PC-3 (cell line): ENCODE data around the gene TMEM223. TPM values are rescaled to one million over a fixed set of nuclear protein-coding genes. Genes with fewer than 3 reads are reported as not detected.

Experiments
- ATAC-seq: fragments of 200-7000 bp; cut with Tn5 transposase; 2 replicates; pipeline ENCODE4 v1.9.1; 2020; ENCODE audit warnings: mild to moderate bottlenecking, moderate library complexity
- BruUV-seq: library from RNA; stranded (reverse); fragments of 400-500 nt; replicated peaks from 2 replicates; lab custom pipeline; 2021; lab: Mats Ljungman, UMichigan
- CTCF ChIA-PET: fragments of 300-600 bp; sonication (Branson Sonifier 250); formaldehyde crosslinking; loops from one replicate; lab custom pipeline; 2022; ENCODE audit warnings: antibody characterized with exemption; lab: Charles Lee
- POLR2A ChIA-PET: fragments of 300-600 bp; sonication (Branson Sonifier 250); formaldehyde crosslinking; loops from one replicate; lab custom pipeline; 2022; ENCODE audit warnings: antibody characterized with exemption; ENCODE audit not compliant: unreplicated experiment; lab: Charles Lee
- DNase-seq: peaks from one replicate; pipeline ENCODE4 v3.0.0-alpha.2; 2015
- H2AFZ ChIP-seq: fragments of 300-600 bp; sonication (generic); 2 replicates; pipeline ENCODE4 v1.6.0; 2016; ENCODE audit warnings: antibody characterized with exemption, low read length
- H3F3A ChIP-seq: fragments of 300-600 bp; sonication (generic); one replicate; pipeline ENCODE4 v1.6.0; 2017; ENCODE audit warnings: antibody characterized with exemption, low read length, control low read depth, mild to moderate bottlenecking; ENCODE audit not compliant: unreplicated experiment
- H3K27ac ChIP-seq: fragments of 300-600 bp; sonication (generic); 2 replicates; pipeline ENCODE4 v1.5.1; 2016; ENCODE audit warnings: mild to moderate bottlenecking, low read length
- H3K27me3 ChIP-seq: fragments of 300-600 bp; sonication (generic); 2 replicates; pipeline ENCODE4 v1.6.1; 2016; ENCODE audit warnings: low read length, mixed read lengths
- H3K36me3 ChIP-seq: fragments of 300-600 bp; sonication (generic); 2 replicates; pipeline ENCODE4 v1.6.1; 2016; ENCODE audit warnings: low read depth, mixed run types, low read length, mixed read lengths
- H3K4me1 ChIP-seq: fragments of 300-600 bp; sonication (generic); 2 replicates; pipeline ENCODE4 v1.5.1; 2016; ENCODE audit warnings: low read length; ENCODE audit not compliant: insufficient read depth
- H3K4me2 ChIP-seq: fragments of 300-600 bp; sonication (generic); 2 replicates; pipeline ENCODE4 v1.6.0; 2016; ENCODE audit warnings: low read length
- H3K4me3 ChIP-seq: fragments of 300-600 bp; sonication (generic); 2 replicates; pipeline ENCODE4 v1.5.1; 2016; ENCODE audit warnings: mild to moderate bottlenecking, low read length, mixed read lengths
- H3K79me2 ChIP-seq: fragments of 300-600 bp; sonication (generic); 2 replicates; pipeline ENCODE4 v1.6.1; 2017; ENCODE audit warnings: low read length, mixed read lengths
- H3K9ac ChIP-seq: fragments of 300-600 bp; sonication (generic); 2 replicates; pipeline ENCODE4 v1.6.0; 2016; ENCODE audit warnings: mild to moderate bottlenecking, low read length
- H3K9me2 ChIP-seq: fragments of 300-600 bp; sonication (generic); replicated peaks from 2 replicates; pipeline ENCODE4 v1.6.1; 2016; ENCODE audit warnings: mixed run types, low read length, mixed read lengths
- H3K9me3 ChIP-seq: fragments of 300-600 bp; sonication (generic); 2 replicates; pipeline ENCODE4 v1.6.1; 2016; ENCODE audit warnings: low read length, mixed read lengths
- H4K20me1 ChIP-seq: fragments of 300-600 bp; sonication (generic); 2 replicates; pipeline ENCODE4 v1.6.1; 2016; ENCODE audit warnings: low read length, mixed read lengths
- CTCF ChIP-seq: fragments of 300-600 bp; sonication (generic); conservative IDR thresholded peaks from 2 replicates; pipeline ENCODE4 v1.5.1; 2017; ENCODE audit warnings: antibody characterized with exemption, low read depth, mild to moderate bottlenecking, low read length
- EZH2 ChIP-seq: fragments of 300-600 bp; sonication (generic); IDR thresholded peaks from one replicate; pipeline ENCODE4 v1.6.1; 2017; ENCODE audit warnings: antibody characterized with exemption, mild to moderate bottlenecking, low read length; ENCODE audit not compliant: unreplicated experiment
- EZH2phosphoT487 ChIP-seq: fragments of 300-600 bp; sonication (generic); IDR thresholded peaks from 2 replicates; pipeline ENCODE4 v1.6.1; 2018; ENCODE audit warnings: mild to moderate bottlenecking, antibody characterized with exemption, low read length, borderline replicate concordance
- intact Hi-C: fragments of 100-400 bp; cut with micrococcal nuclease; formaldehyde crosslinking; loops from 2 replicates; pipeline ENCODE4 v1.9.0; 2023
- total RNA-seq: library from RNA; depleted of rRNA; stranded (reverse); fragments of >200 nt; gene quantifications from 2 replicates; pipeline ENCODE4 v1.2.3, GENCODE V29; 2014

Gene TMEM223
- total RNA-seq, 1 experiment from 2014 or later: 37.5 TPM

GRCh38 chr11:62788991-62789390 is 2.8 kb downstream of the TMEM223 start:
- no peak for ATAC-seq
- Histone ChIP-seq H3K27me3 (no peaks in the 10 kb centered on the region), H3K4me1 (peaks cover 33% of the 10 kb centered on the region), H3K4me3 (0 out of 2 replicates have a peak overlapping the region, but pooled peaks have one; percentile 86), H3F3A (peaks cover 19% of the 10 kb centered on the region), H3K79me2 (peaks cover 36% of the 10 kb centered on the region), H3K4me2 (peak overlapping the region; percentile 84), H2AFZ (no peak overlapping the region), H3K27ac (no peak overlapping the region), H3K9ac (no peak overlapping the region), H3K9me3 (no peaks in the 10 kb centered on the region), H3K36me3 (peaks cover 19% of the 10 kb centered on the region; the same call in 1 of the 2 replicates), H3K9me2 (no peaks in the 10 kb centered on the region), H4K20me1 (no peaks in the 10 kb centered on the region)
- TF ChIP-seq CTCF (0 out of 2 replicates have a peak, but pooled peaks have one; percentile 19), EZH2 (no peak), EZH2phosphoT487 (no peak)
- no TSS peak for BruUV-seq
- DNase-seq: no peak
- intact Hi-C loops: no loop called here
- ChIA-PET CTCF (no interaction called here), POLR2A (interaction anchor here (0.6 kb wide), 1 partner anchor 29 kb away, joined by 4 read pairs; no protein-coding TSS in a partner anchor)

- Histone ChIP-seq H2AFZ (peak within 1 kb of the TSS; percentile 71), H3K9ac (peak within 1 kb of the TSS; percentile 91), H4K20me1 (no peaks in the 10 kb centered on the region), H3K4me1 (peaks cover 28% of the 10 kb centered on the region), H3K9me3 (no peaks in the 10 kb centered on the region), H3K4me2 (peak within 1 kb of the TSS; percentile 84), H3K27ac (peak within 1 kb of the TSS; percentile 90), H3K27me3 (no peaks in the 10 kb centered on the region), H3K4me3 (peak within 1 kb of the TSS; percentile 86), H3K79me2 (peaks cover 36% of the 10 kb centered on the region), H3F3A (peaks cover 12% of the 10 kb centered on the region), H3K36me3 (peaks cover 12% of the 10 kb centered on the region; the same call in 1 of the 2 replicates), H3K9me2 (no peaks in the 10 kb centered on the region)
- peak; percentile 100 for DNase-seq
- TF ChIP-seq EZH2 (no peak), EZH2phosphoT487 (no peak), CTCF (peak; percentile 39; the same call in 1 of the 2 replicates)
- CTCF ChIA-PET: interaction anchor here (0.6 to 1.8 kb wide), 13 partner anchors 13 to 141 kb away, joined by 3 to 13 read pairs (median 5); partner anchors contain the start of genes GANAB, HNRNPUL2, NXF1 and POLR2G
- intact Hi-C loops: loop anchor here (1.0 to 2.0 kb wide), 3 partner anchors 44 to 75 kb away; no protein-coding TSS in a partner anchor
- ATAC-seq: peak; percentile 63
- POLR2A ChIA-PET: interaction anchor here (0.6 to 1.4 kb wide), 5 partner anchors 16 to 122 kb away, joined by 3 to 16 read pairs (median 4); partner anchors contain the start of genes C11orf98, CSKMT, HNRNPUL2 and STX5
- BruUV-seq: no TSS peak
Observed at GRCh38 chr11:62787005-62787759, 4.6 kb downstream of the TMEM223 start, which contains the start of gene TMEM179B. Gene TMEM179B, plus strand, starts transcription at chr11:62787402. Its CDS starts 30 bp downstream, at chr11:62787432.
